Tibial nerve (tissue), 4 donors: Measurements from ENCODE around the gene SEC63. TPM values are rescaled to one million over a fixed set of nuclear protein-coding genes. Genes with fewer than 3 reads are reported as not detected.
A peak's percentile ranks its signal among the peaks of the same experiment; 100 is the strongest.
"Not testable (repeated sequence)": the region's sequence is repeated elsewhere in the genome, so short reads cannot be mapped to it uniquely, and the experiment has no call there.

Experiments used
- DNase-seq, 2 donors: peaks; one replicate each; pipeline ENCODE4 v3.0.0-alpha.2; 2019; ENCODE audit warnings: low spot score in 2 of 2
- H3K27ac ChIP-seq, 4 donors: fragments of 200-600 bp; sonication (generic) in 3 of 4; one replicate each; pipeline ENCODE4 v1.5.1; 2017 to 2019; ENCODE audit warnings: mild to moderate bottlenecking in 1 of 4
- H3K27me3 ChIP-seq, 2 donors: fragments of 200-600 bp; sonication (generic) in 1 of 2; one replicate each; pipeline versions ENCODE4 v1.5.1 to v1.6.0; 2017 to 2019
- H3K36me3 ChIP-seq, 3 donors: fragments of 200-600 bp; sonication (generic); one replicate each; pipeline ENCODE4 v1.5.1; 2018 to 2019
- H3K4me1 ChIP-seq, 4 donors: fragments of 200-600 bp; sonication (generic) in 3 of 4; one replicate each; pipeline ENCODE4 v1.5.1; 2017 to 2019
- H3K4me3 ChIP-seq, 4 donors: fragments of 200-600 bp; sonication (generic) in 3 of 4; one replicate each; pipeline ENCODE4 v1.5.1; 2017 to 2019; ENCODE audit warnings: mild to moderate bottlenecking in 1 of 4, moderate library complexity in 1 of 4
- H3K9me3 ChIP-seq, 4 donors: fragments of 200-600 bp; sonication (generic) in 3 of 4; one replicate each; pipeline ENCODE4 v1.5.1; 2017 to 2019
- EP300 ChIP-seq, 2 donors: sonication (generic); formaldehyde crosslinking; IDR thresholded peaks; one replicate each; pipeline ENCODE4 v1.6.1; 2017; ENCODE audit warnings: antibody characterized with exemption in 2 of 2, mild to moderate bottlenecking in 1 of 2
- POLR2A ChIP-seq, 2 donors: fragments of 450-650 bp; IDR thresholded peaks; one replicate each; pipeline ENCODE4 v1.6.1; 2017; ENCODE audit warnings: antibody characterized with exemption in 2 of 2, mild to moderate bottlenecking in 2 of 2, moderate library complexity in 2 of 2
- WGBS, 2 donors: methylation state at CpG; one replicate each; pipeline ENCODE4 v1.1.5; 2018; 5-methylcytosine and 5-hydroxymethylcytosine counted together
- total RNA-seq, 4 donors: library from RNA; depleted of rRNA; stranded (reverse); fragments of >200 nt; gene quantifications; one replicate each; pipeline ENCODE4 v1.1.0, GENCODE V29; 2016
- TF ChIP-seq, protein P1 (sequence below), 5 experiments: fragments of 200-600 bp in 3 of 5; fragments of 450-650 bp in 2 of 5; sonication (generic) in 3 of 5; IDR thresholded peaks; one replicate each; pipeline ENCODE4 v1.5.1; 2016 to 2019; ENCODE audit warnings: antibody characterized with exemption in 5 of 5, mild to moderate bottlenecking in 3 of 5, moderate library complexity in 2 of 5

SEC63 gene
- total RNA-seq, 4 donors from 2014 or later = 32.6 to 84.0 (median 44.5) TPM

DNA sequence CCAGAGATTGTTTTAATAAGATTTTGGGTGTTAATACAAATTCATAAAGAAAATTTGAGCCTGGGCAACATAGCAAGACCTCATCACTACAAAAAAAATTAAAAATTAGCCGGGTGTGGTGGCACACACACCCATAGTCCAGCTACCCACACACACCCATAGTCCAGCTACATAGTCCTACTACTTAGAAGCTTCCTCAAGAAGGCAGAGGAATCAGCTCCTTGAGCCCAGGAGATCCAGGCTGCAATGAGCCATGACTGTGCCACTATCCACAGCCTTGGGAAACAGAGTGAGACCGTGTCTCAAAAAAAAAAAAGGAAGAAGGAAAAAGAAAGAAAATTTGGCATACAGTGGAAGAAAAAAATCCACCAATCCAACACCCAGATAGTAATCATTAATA lies 16.8 kb downstream of the SEC63 start:
- WGBS, 2 donors = 80 to 81% methylated on average over 2 of the region's 2 CpGs
- TF ChIP-seq POLR2A (IDR thresholded peaks at IDR 0.05) = no peak
- TF ChIP-seq, protein P1, sequence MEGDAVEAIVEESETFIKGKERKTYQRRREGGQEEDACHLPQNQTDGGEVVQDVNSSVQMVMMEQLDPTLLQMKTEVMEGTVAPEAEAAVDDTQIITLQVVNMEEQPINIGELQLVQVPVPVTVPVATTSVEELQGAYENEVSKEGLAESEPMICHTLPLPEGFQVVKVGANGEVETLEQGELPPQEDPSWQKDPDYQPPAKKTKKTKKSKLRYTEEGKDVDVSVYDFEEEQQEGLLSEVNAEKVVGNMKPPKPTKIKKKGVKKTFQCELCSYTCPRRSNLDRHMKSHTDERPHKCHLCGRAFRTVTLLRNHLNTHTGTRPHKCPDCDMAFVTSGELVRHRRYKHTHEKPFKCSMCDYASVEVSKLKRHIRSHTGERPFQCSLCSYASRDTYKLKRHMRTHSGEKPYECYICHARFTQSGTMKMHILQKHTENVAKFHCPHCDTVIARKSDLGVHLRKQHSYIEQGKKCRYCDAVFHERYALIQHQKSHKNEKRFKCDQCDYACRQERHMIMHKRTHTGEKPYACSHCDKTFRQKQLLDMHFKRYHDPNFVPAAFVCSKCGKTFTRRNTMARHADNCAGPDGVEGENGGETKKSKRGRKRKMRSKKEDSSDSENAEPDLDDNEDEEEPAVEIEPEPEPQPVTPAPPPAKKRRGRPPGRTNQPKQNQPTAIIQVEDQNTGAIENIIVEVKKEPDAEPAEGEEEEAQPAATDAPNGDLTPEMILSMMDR (IDR thresholded peaks at IDR 0.05) = no peak
- TF ChIP-seq EP300 (IDR thresholded peaks at IDR 0.05) = no peak

DNA sequence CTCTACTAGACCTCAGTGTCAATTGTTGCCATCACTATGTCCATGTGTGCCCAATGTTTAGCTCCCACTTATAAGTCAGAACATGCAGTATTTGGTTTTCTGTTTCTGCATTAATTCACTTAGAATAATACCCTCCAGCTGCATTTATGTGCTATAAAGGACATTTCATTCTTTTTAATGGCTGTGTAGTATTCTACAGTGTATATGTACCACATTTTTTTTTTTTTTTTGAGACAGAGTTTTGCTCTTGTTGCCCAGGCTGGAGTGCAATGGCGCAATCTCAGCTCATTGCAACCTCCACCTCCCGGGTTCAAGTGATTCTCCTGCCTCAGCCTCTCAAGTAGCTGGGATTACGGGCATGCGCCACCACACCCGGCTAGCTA lies 21.1 kb downstream of the SEC63 start:
- H3K27ac ChIP-seq, H3K4me3 ChIP-seq, DNase-seq, H3K27me3 ChIP-seq: not testable (repeated sequence)
- H3K36me3 ChIP-seq = peaks cover 0 to 10% (median 0%) of the 10 kb centered on the region in 3 donors
- peaks cover 0 to 14% (median 0%) of the 10 kb centered on the region in 4 donors for H3K9me3 ChIP-seq
- 98% methylated on average over 5 of the region's 5 CpGs for WGBS, 2 donors
- peaks cover 0 to 14% (median 2%) of the 10 kb centered on the region in 4 donors for H3K4me1 ChIP-seq

More for the DNA sequence above, 16.8 kb downstream of the SEC63 start:
- H3K27ac ChIP-seq = peak overlapping the region in 1 of 4 donors; percentile 9
- peaks cover 0 to 25% (median 4%) of the 10 kb centered on the region in 4 donors for H3K4me1 ChIP-seq
- no peak for DNase-seq
- no peaks in the 10 kb centered on the region for H3K27me3 ChIP-seq
- H3K4me3 ChIP-seq = no peak overlapping the region
- H3K9me3 ChIP-seq = no peaks in the 10 kb centered on the region
- no peaks in the 10 kb centered on the region for H3K36me3 ChIP-seq

DNA sequence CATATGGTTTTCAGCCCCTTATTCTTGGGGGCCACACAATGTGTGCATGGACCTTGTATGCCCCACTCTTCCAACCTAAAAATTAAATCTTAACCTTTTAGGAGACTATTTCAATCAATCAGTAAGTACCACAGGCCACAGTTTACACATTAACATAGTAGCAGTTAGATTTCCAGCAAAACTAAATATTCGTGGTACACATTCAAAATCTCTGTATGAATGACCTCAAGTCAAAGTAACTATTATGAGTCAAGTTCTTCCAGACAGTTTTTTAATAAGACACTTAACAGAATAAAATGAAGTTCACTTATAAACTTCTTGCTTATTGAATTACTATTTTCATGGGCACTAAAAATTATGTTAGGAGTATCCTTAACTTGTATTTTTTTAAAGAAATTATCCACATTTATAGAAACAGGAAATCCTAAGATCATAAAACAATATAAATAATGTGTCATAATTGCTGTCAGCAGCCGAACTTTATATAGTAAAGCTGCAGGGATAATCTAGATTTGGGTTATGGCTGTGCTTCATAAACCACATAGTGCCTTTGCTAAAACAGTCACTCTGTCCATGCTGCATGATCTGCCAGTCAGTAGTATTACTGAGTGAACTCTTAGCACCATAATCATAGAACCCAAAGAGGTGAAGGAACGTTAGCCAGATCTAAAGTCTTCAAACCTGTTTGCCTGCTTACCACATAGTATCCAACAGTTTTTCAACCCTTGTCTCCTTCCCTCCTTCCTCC lies 21.7 kb downstream of the SEC63 start:
- no peaks in the 10 kb centered on the region for H3K27me3 ChIP-seq
- peaks cover 0 to 15% (median 0%) of the 10 kb centered on the region in 3 donors for H3K36me3 ChIP-seq
- no peak overlapping the region for H3K4me3 ChIP-seq
- DNase-seq = no peak
- H3K27ac ChIP-seq = no peak overlapping the region
- peaks cover 0 to 18% (median 0%) of the 10 kb centered on the region in 4 donors for H3K9me3 ChIP-seq
- H3K4me1 ChIP-seq = peaks cover 0 to 9% (median 2%) of the 10 kb centered on the region in 4 donors
- TF ChIP-seq, protein P1 (IDR thresholded peaks at IDR 0.05) = no peak
- TF ChIP-seq EP300 (IDR thresholded peaks at IDR 0.05) (no peak), POLR2A (IDR thresholded peaks at IDR 0.05) (no peak)
- WGBS, 2 donors = 56 to 57% methylated on average over 3 of the region's 3 CpGs

DNA sequence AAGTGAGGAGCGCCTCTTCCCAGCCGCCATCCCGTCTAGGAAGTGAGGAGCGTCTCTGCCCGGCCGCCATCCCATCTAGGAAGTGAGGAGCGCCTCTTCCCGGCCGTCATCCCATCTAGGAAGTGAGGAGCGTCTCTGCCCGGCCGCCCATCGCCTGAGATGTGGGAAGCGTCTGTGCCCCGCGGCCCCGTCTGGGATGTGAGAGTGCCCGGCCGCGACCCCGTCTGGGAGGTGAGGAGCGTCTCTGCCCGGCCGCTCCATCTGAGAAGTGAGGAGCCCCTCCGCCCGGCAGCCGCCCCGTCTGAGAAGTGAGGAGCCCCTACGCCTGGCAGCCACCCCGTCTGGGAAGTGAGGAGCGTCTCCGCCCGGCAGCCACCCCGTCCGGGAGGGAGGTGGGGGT lies 23.8 kb downstream of the SEC63 start:
- H3K27me3 ChIP-seq, H3K4me1 ChIP-seq, H3K27ac ChIP-seq, H3K4me3 ChIP-seq, DNase-seq: not testable (repeated sequence)
- WGBS, 2 donors = 80 to 100% methylated on average over 2 to 10 of the region's 35 CpGs
- Histone ChIP-seq H3K9me3 (peaks cover 0 to 18% (median 0%) of the 10 kb centered on the region in 4 donors), H3K36me3 (peaks cover 0 to 21% (median 0%) of the 10 kb centered on the region in 3 donors)

DNA sequence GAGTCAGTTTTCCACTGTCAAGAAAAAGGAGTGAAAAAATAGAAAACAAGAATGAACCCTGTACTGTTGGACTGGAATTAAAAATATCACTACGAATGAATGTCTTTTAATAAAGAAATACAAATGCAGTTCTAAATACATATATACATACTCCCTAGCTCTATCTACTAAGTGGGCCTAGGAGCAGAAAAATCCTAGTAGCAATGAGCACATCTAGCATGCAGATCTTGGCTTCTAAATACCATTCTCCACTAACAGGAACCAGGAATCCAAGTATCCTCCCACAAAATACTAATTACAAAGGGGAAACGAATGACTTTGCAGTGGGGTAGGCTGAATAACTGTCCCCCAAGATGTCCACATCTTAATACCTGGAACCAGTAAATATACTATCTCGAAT lies 25.4 kb downstream of the SEC63 start:
- no peaks in the 10 kb centered on the region for H3K4me1 ChIP-seq

DNA sequence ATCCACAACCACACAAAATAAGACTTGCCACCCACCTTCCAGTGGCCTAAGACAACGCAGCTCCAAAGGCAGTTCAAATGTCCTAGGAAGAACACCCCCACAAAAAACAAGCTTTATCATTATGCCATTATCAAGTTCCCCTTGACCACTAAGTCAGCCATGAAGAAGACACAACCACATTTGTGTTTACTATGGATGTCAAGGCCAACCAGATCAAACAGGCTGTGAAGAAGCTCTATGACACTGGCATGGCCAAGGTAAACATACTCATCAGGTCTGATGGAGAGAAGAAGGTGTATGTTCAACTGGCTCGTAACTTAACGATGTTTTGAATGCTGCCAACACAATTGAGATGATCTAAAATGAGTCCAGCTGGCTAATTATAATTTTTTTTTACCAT lies 26.1 kb downstream of the SEC63 start:
- DNase-seq = no peak
- H3K27ac ChIP-seq = no peak overlapping the region
- H3K4me1 ChIP-seq = no peaks in the 10 kb centered on the region
- TF ChIP-seq, protein P1 (IDR thresholded peaks at IDR 0.05) = no peak
- TF ChIP-seq EP300 (IDR thresholded peaks at IDR 0.05) = no peak
- no peak for TF ChIP-seq POLR2A (IDR thresholded peaks at IDR 0.05)
- peaks cover 0 to 18% (median 0%) of the 10 kb centered on the region in 4 donors for H3K9me3 ChIP-seq
- no peaks in the 10 kb centered on the region for H3K27me3 ChIP-seq
- peaks cover 0 to 34% (median 0%) of the 10 kb centered on the region in 3 donors for H3K36me3 ChIP-seq
- no peak overlapping the region for H3K4me3 ChIP-seq
- 94 to 98% methylated on average over 3 of the region's 3 CpGs for WGBS, 2 donors

More for the DNA sequence above, 25.4 kb downstream of the SEC63 start:
- WGBS, 2 donors = 93 to 97% methylated on average over 3 of the region's 3 CpGs
- Histone ChIP-seq H3K4me3 (no peak overlapping the region), H3K27ac (no peak overlapping the region), H3K27me3 (no peaks in the 10 kb centered on the region), H3K36me3 (peaks cover 0 to 28% (median 0%) of the 10 kb centered on the region in 3 donors), H3K9me3 (peaks cover 0 to 18% (median 0%) of the 10 kb centered on the region in 4 donors)
- no peak for DNase-seq
- no peak for TF ChIP-seq POLR2A (IDR thresholded peaks at IDR 0.05)
- no peak for TF ChIP-seq EP300 (IDR thresholded peaks at IDR 0.05)
- TF ChIP-seq, protein P1 (IDR thresholded peaks at IDR 0.05) = no peak
